ENCODE data around the gene EVA1A.

Gene EVA1A

GRCh38 chr2:75450068-75450467 is 110.7 kb downstream of the EVA1A start:
- DNase-seq (ENCODE audit: low read depth, low spot score) = no peak

GRCh38 chr2:75447176-75447575 is 113.6 kb downstream of the EVA1A start:
- DNase-seq (ENCODE audit: low read depth, low spot score) = no peak
